ENCODE data around the gene TMCO1. TPM values are rescaled to one million over a fixed set of nuclear protein-coding genes. Genes with fewer than 3 reads are reported as not detected.

TMCO1 gene
- polyA plus RNA-seq, 6 donors from 2014 or later = 69.5 to 102 (median 85.8) TPM

Other genes starting within 250 kb of the TMCO1 start
- gene LRRC52, start 224.9 kb downstream of the TMCO1 start, polyA plus RNA-seq (ENCODE audit: low read depth in 6 of 6) = not detected
- 100 to 1,000 TPM in 4 of 6 donors, 10 to 100 TPM in 2; 76.4 to 133 (median 116) TPM for gene MGST3, start 137.6 kb downstream of the TMCO1 start, polyA plus RNA-seq (ENCODE audit: low read depth in 6 of 6)
- 100 to 1,000 TPM in 4 of 6 donors, 10 to 100 TPM in 2; 84.5 to 134 (median 112) TPM for gene ALDH9A1, start 70.3 kb downstream of the TMCO1 start, polyA plus RNA-seq (ENCODE audit: low read depth in 6 of 6)
- 10 to 100 TPM in 1 of 6 donors, 1 to 10 TPM in 5; 4.9 to 10.7 (median 7.7) TPM for gene UCK2, start 58.7 kb upstream of the TMCO1 start, polyA plus RNA-seq (ENCODE audit: low read depth in 6 of 6)